IMR-90 (cell line): ENCODE results near the gene DAPK1. TPM values are rescaled to one million over a fixed set of nuclear protein-coding genes. Genes with fewer than 3 reads are reported as not detected.

Experiments
- CHD1 ChIP-seq: IDR thresholded peaks from 2 replicates; pipeline ENCODE4 v1.6.1; 2012; ENCODE audit warnings: low read depth, low read length, improper control_type of control experiment
- POLR2A ChIP-seq: IDR thresholded peaks from 2 replicates; pipeline ENCODE4 v1.6.1; 2012; ENCODE audit warnings: mild to moderate bottlenecking, low read depth, low read length
- RAD21 ChIP-seq: IDR thresholded peaks from 2 replicates; pipeline ENCODE4 v1.6.1; 2012; ENCODE audit warnings: low read length, improper control_type of control experiment
- USF2 ChIP-seq: fragments of 150-350 bp; IDR thresholded peaks from 2 replicates; pipeline ENCODE4 v1.6.1; 2017; ENCODE audit warnings: mild to moderate bottlenecking, antibody characterized with exemption, low read length, low read depth
- polyA plus RNA-seq, 3 experiments: library from polyadenylated mRNA; depleted of rRNA; stranded (reverse); fragments of >200 nt; gene quantifications; 2 replicates each; pipeline ENCODE4 v1.2.3, GENCODE V29; 2012; ENCODE audit warnings: low replicate concordance in 1 of 3
- total RNA-seq: library from RNA; depleted of rRNA; stranded (reverse); fragments of >200 nt; gene quantifications from 2 replicates; pipeline ENCODE4 v1.2.3, GENCODE V29; 2012

Gene DAPK1
- total and polyA plus RNA-seq, 2 of the 4 experiments (the other 2 are of a cell fraction) = under 0.01 to 0.03 TPM

- no peak for TF ChIP-seq USF2
- no peak for TF ChIP-seq RAD21
- peak; percentile 84 for TF ChIP-seq POLR2A
- TF ChIP-seq CHD1 = no peak
Measured at GRCh38 chr9:87713278-87713987, 215.8 kb downstream of the DAPK1 start (continued).
